ENCODE results near the gene USP6.
"Not testable (repeated sequence)": the region's sequence is repeated elsewhere in the genome, so short reads cannot be mapped to it uniquely, and the experiment has no call there.

Gene USP6

GRCh38 chr17:5127910-5128309 is 12.1 kb downstream of the USP6 start:
- H3K4me1 ChIP-seq, result no peaks in the 10 kb centered on the region
- no peak for DNase-seq
- TF ChIP-seq CTCF (IDR thresholded peaks at IDR 0.05; ENCODE audit: low read depth, low read length), result no peak
- H3K4me3 ChIP-seq (ENCODE audit: low read depth, low read length), result no peak overlapping the region
- no peaks in the 10 kb centered on the region for H3K9me3 ChIP-seq
- H3K36me3 ChIP-seq, result no peaks in the 10 kb centered on the region
- no peaks in the 10 kb centered on the region for H3K27me3 ChIP-seq

- not testable (repeated sequence) for H3K4me3 ChIP-seq (ENCODE audit: low read depth, low read length); H3K36me3 ChIP-seq; DNase-seq; H3K9me3 ChIP-seq; H3K27me3 ChIP-seq; H3K4me1 ChIP-seq
Measured at GRCh38 chr17:5128387-5128786, 12.6 kb downstream of the USP6 start.

- no peak for DNase-seq
- no peaks in the 10 kb centered on the region for H3K36me3 ChIP-seq
- H3K27me3 ChIP-seq, result no peaks in the 10 kb centered on the region
- H3K9me3 ChIP-seq, result no peaks in the 10 kb centered on the region
- no peak for TF ChIP-seq CTCF (IDR thresholded peaks at IDR 0.05; ENCODE audit: low read depth, low read length)
- no peak overlapping the region for H3K4me3 ChIP-seq (ENCODE audit: low read depth, low read length)
- H3K4me1 ChIP-seq, result no peaks in the 10 kb centered on the region
Measured at GRCh38 chr17:5128905-5129535, 13.2 kb downstream of the USP6 start.

GRCh38 chr17:5129770-5130169 is 13.9 kb downstream of the USP6 start:
- DNase-seq; H3K4me3 ChIP-seq (ENCODE audit: low read depth, low read length); H3K27me3 ChIP-seq; H3K9me3 ChIP-seq; H3K4me1 ChIP-seq; H3K36me3 ChIP-seq: not testable (repeated sequence)

GRCh38 chr17:5130261-5130660 is 14.4 kb downstream of the USP6 start:
- not testable (repeated sequence) for H3K4me1 ChIP-seq; DNase-seq; H3K27me3 ChIP-seq; H3K36me3 ChIP-seq; H3K4me3 ChIP-seq (ENCODE audit: low read depth, low read length); H3K9me3 ChIP-seq

- not testable (repeated sequence) for DNase-seq; H3K4me1 ChIP-seq; H3K9me3 ChIP-seq; H3K4me3 ChIP-seq (ENCODE audit: low read depth, low read length); H3K36me3 ChIP-seq; H3K27me3 ChIP-seq
Measured at GRCh38 chr17:5130687-5131086, 14.9 kb downstream of the USP6 start.

GRCh38 chr17:5131146-5131715 is 15.4 kb downstream of the USP6 start:
- H3K9me3 ChIP-seq, result no peaks in the 10 kb centered on the region
- H3K36me3 ChIP-seq, result no peaks in the 10 kb centered on the region
- no peak overlapping the region for H3K4me3 ChIP-seq (ENCODE audit: low read depth, low read length)
- no peaks in the 10 kb centered on the region for H3K4me1 ChIP-seq
- no peak for TF ChIP-seq CTCF (IDR thresholded peaks at IDR 0.05; ENCODE audit: low read depth, low read length)
- H3K27me3 ChIP-seq, result no peaks in the 10 kb centered on the region
- no peak for DNase-seq

- H3K9me3 ChIP-seq; H3K4me1 ChIP-seq; H3K27me3 ChIP-seq; DNase-seq; H3K4me3 ChIP-seq (ENCODE audit: low read depth, low read length); H3K36me3 ChIP-seq: not testable (repeated sequence)
Measured at GRCh38 chr17:5131799-5132502, 16.1 kb downstream of the USP6 start.

- DNase-seq; H3K4me3 ChIP-seq (ENCODE audit: low read depth, low read length): not testable (repeated sequence)
Measured at GRCh38 chr17:5132503-5133225, 16.8 kb downstream of the USP6 start.

More at GRCh38 chr17:5132503-5133225, 16.8 kb downstream of the USP6 start:
- not testable (repeated sequence) for H3K9me3 ChIP-seq, H3K4me1 ChIP-seq, H3K27me3 ChIP-seq, H3K36me3 ChIP-seq
